GM23338 (cell line): ENCODE measurements around the gene AGPAT4.

ENCODE experiments used
- EZH2 ChIP-seq: fragments of 200-600 bp; sonication (generic); IDR thresholded peaks from one replicate; pipeline ENCODE4 v1.8.0; 2017; ENCODE audit warnings: antibody characterized with exemption, mild to moderate bottlenecking, low read depth; ENCODE audit not compliant: unreplicated experiment
- TF ChIP-seq, protein P1 (sequence below), 2 experiments: fragments of 200-600 bp in 1 of 2; sonication (generic) in 1 of 2; conservative IDR thresholded peaks; 2 replicates each; pipeline versions ENCODE4 v1.5.1 to v1.6.1; 2016 to 2017; ENCODE audit warnings: antibody characterized with exemption in 2 of 2, low read depth in 2 of 2, mild to moderate bottlenecking in 2 of 2, moderate library complexity in 1 of 2

DNA sequence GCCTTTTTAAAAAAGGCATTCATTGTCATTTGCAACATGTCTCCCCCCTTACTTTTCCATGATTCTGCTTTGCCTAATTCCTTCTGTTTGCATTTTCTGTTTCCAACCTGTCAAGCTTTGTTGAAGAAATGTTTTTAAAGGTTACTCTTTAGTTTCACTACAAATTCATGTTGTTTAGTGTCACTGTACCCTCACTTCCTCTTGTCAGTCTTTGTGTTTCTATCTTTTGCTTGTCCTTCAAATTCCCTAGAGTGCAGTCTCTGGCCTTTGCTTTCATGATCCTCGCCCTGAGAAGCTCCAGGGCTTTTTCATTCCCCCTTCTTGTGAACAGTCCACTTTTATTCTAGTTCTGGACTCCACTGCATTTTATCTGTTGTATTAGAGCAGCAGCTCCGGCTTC is 191.6 kb downstream of the AGPAT4 start:
- TF ChIP-seq, protein P1, sequence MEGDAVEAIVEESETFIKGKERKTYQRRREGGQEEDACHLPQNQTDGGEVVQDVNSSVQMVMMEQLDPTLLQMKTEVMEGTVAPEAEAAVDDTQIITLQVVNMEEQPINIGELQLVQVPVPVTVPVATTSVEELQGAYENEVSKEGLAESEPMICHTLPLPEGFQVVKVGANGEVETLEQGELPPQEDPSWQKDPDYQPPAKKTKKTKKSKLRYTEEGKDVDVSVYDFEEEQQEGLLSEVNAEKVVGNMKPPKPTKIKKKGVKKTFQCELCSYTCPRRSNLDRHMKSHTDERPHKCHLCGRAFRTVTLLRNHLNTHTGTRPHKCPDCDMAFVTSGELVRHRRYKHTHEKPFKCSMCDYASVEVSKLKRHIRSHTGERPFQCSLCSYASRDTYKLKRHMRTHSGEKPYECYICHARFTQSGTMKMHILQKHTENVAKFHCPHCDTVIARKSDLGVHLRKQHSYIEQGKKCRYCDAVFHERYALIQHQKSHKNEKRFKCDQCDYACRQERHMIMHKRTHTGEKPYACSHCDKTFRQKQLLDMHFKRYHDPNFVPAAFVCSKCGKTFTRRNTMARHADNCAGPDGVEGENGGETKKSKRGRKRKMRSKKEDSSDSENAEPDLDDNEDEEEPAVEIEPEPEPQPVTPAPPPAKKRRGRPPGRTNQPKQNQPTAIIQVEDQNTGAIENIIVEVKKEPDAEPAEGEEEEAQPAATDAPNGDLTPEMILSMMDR (conservative IDR thresholded peaks at IDR 0.05; ENCODE audit: low read depth in 2 of 2), result no peak
- TF ChIP-seq EZH2, result no peak
